ENCODE measurements around the gene EML6. TPM values are rescaled to one million over a fixed set of nuclear protein-coding genes. Genes with fewer than 3 reads are reported as not detected.

Gene EML6
- total and polyA plus RNA-seq, 7 donors, result 0.38 to 9.3 (median 2.5) TPM

DNA sequence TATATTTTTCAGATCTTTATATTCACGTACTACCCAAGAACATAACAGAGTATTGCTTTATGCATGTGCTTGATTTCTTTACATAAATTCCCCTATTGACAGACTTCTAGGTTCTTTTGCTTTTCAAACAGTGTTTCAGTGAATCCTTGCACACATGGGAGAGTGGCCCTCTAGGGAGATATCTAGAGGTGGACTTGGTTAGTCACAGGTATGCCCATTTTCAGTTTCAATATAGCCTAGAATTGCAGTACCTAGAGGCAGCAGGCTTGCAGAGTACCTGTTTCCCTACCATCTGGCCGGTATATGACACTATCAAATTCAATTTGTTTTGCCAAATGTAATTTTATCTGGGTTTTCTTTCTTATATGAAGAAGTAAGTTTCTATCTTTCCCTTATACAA lies 36.8 kb downstream of the EML6 start:
- Histone ChIP-seq H3K27ac (no peak overlapping the region), H3K27me3 (ENCODE audit: insufficient read depth in 3 of 3, low read length in 2 of 3) (no peaks in the 10 kb centered on the region), H3K36me3 (ENCODE audit: insufficient read depth in 1 of 2, low read depth in 1 of 2) (no peaks in the 10 kb centered on the region), H3K4me3 (no peak overlapping the region), H3K9me3 (no peaks in the 10 kb centered on the region), H3K4me1 (peaks cover 5% of the 10 kb centered on the region)
- intact Hi-C loops (cut with DNase I), result no loop called here
- no peak for ATAC-seq
- TF ChIP-seq, protein P1, sequence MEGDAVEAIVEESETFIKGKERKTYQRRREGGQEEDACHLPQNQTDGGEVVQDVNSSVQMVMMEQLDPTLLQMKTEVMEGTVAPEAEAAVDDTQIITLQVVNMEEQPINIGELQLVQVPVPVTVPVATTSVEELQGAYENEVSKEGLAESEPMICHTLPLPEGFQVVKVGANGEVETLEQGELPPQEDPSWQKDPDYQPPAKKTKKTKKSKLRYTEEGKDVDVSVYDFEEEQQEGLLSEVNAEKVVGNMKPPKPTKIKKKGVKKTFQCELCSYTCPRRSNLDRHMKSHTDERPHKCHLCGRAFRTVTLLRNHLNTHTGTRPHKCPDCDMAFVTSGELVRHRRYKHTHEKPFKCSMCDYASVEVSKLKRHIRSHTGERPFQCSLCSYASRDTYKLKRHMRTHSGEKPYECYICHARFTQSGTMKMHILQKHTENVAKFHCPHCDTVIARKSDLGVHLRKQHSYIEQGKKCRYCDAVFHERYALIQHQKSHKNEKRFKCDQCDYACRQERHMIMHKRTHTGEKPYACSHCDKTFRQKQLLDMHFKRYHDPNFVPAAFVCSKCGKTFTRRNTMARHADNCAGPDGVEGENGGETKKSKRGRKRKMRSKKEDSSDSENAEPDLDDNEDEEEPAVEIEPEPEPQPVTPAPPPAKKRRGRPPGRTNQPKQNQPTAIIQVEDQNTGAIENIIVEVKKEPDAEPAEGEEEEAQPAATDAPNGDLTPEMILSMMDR (IDR thresholded peaks at IDR 0.05), result no peak
- WGBS, 3 donors, result 73 to 93% (median 85%) methylated on average over 2 of the region's 2 CpGs
- no peak for DNase-seq

DNA sequence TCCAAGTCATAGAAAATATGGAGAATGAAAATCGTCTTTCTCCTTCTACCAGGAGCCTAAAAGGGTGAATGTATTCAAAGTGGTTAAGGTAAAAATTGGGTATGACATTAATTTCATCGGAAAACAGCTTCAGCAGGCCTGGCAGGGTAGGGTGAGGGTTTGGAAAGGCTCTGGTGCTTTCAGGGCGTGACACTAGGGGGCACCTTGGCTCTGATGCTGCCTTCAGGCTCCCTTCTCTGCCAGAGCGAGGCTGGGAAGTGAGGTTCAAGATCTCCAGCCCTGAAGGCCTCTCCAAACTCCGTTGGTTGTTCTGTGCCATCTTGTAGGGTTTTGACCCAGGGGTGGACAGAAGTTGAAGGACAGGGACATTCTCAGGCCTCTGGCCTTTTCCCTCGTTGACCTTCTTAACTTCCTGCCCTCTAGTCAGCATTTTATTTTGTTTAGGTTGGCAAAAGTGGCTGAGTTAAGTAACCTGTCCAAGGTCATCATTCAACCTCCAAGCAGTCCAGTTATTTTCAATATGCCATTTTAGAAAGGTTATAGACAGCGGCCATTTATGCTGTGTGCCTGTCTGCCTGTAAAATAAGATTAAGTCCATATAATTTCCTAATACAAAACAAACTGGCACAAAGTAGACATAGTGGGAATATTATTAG lies 40.3 kb downstream of the EML6 start:
- Histone ChIP-seq H3K27me3 (ENCODE audit: insufficient read depth in 3 of 3, low read length in 2 of 3) (no peaks in the 10 kb centered on the region), H3K4me1 (no peaks in the 10 kb centered on the region), H3K9me3 (no peaks in the 10 kb centered on the region), H3K27ac (no peak overlapping the region), H3K4me3 (no peak overlapping the region), H3K36me3 (ENCODE audit: insufficient read depth in 1 of 2, low read depth in 1 of 2) (no peaks in the 10 kb centered on the region)
- DNase-seq, result no peak
- 73 to 81% (median 75%) methylated on average over 7 of the region's 7 CpGs for WGBS, 3 donors
- ATAC-seq, result peak in 1 of 4 donors; percentile 48
- TF ChIP-seq, protein P1 (IDR thresholded peaks at IDR 0.05), result no peak
- intact Hi-C loops (cut with DNase I), result no loop called here

DNA sequence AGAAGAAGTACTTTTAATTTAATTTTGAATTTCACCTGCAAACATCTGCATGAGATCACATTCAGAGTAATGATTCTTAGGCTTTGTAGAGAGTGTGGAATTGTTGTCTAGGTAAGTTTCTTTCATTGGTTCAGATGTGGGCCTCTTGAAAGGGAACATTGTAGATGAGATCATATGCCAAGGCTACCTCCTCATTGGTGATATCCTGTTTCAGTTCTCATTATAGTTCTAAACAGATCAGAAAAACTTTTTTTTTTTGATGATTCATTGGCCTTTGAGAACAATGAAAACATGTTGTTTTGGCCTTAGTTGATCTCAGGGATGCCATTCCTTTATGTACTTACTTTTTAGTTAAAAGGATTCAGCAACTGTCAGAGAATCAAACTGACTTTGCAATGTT lies 44.5 kb downstream of the EML6 start:
- Histone ChIP-seq H3K36me3 (ENCODE audit: insufficient read depth in 1 of 2, low read depth in 1 of 2) (no peaks in the 10 kb centered on the region), H3K4me1 (no peaks in the 10 kb centered on the region), H3K27me3 (ENCODE audit: insufficient read depth in 3 of 3, low read length in 2 of 3) (no peaks in the 10 kb centered on the region), H3K27ac (no peak overlapping the region), H3K9me3 (no peaks in the 10 kb centered on the region), H3K4me3 (no peak overlapping the region)
- ATAC-seq, result no peak
- intact Hi-C loops (cut with DNase I), result no loop called here
- DNase-seq, result no peak
- TF ChIP-seq, protein P1 (IDR thresholded peaks at IDR 0.05), result no peak

DNA sequence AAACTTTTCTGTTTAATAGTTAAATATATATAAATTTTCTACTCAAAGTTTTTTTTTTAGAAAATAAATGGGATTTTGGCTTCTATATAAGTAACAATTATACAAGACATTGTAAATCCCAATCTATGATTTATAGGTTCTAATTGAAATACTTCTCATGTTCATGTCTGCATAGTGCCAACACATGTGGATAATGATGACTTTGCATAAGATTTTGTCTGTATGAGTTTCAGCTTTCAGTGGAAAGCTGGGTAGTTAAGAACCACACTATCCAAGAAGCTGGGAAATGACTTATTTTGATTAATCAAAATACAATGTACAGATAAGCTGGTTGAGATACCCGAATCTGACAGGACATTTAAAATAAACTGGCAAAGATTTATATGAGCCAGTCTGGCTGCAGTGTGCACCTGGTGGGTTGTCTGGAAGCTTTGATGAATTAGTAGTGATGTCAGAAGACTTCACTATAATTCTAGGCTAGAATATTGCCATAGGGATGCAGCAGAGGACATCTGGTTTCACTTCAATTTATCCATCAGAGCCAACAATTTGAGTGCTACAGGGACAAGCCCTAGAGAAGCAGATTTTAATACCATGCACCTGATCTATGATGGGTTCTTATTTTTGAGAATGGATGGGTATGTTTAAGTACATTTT lies 45.4 kb downstream of the EML6 start:
- no peak for ATAC-seq

More for the DNA sequence above, 45.4 kb downstream of the EML6 start:
- no peak for DNase-seq
- WGBS, 3 donors, result 54 to 68% (median 55%) methylated on average over 1 of the region's 1 CpG
- Histone ChIP-seq H3K36me3 (ENCODE audit: insufficient read depth in 1 of 2, low read depth in 1 of 2) (no peaks in the 10 kb centered on the region), H3K27me3 (ENCODE audit: insufficient read depth in 3 of 3, low read length in 2 of 3) (no peaks in the 10 kb centered on the region), H3K9me3 (no peaks in the 10 kb centered on the region), H3K4me1 (no peaks in the 10 kb centered on the region), H3K27ac (no peak overlapping the region), H3K4me3 (no peak overlapping the region)
- intact Hi-C loops (cut with DNase I), result no loop called here
- TF ChIP-seq, protein P1 (IDR thresholded peaks at IDR 0.05), result no peak

All from psoas muscle (tissue), 8 donors.